GM18951 (cell line): ENCODE measurements around the gene DLX3.
"Not testable (repeated sequence)": the region's sequence is repeated elsewhere in the genome, so short reads cannot be mapped to it uniquely, and the experiment has no call there.

Experiments used
- POLR2A ChIP-seq: IDR thresholded peaks from 4 replicates; pipeline ENCODE4 v1.6.1; 2011; ENCODE audit warnings: mild to moderate bottlenecking; ENCODE audit not compliant: insufficient read length, insufficient read depth; ENCODE audit errors: extremely low read depth
- in situ Hi-C: fragments of 300-500 bp; cut with MboI; formaldehyde crosslinking; loops from one replicate; pipeline ENCODE4 v1.12.0; 2022; ENCODE audit warnings: low sequenced_read_pairs, mixed read lengths, inconsistent platforms; ENCODE audit not compliant: unreplicated experiment

The DLX3 gene

GRCh38 chr17:49995055-49995738 is at the start of gene DLX3:
Gene DLX3, minus strand, starts transcription at chr17:49995224. Its CDS starts 226 bp downstream, at chr17:49994998.
- in situ Hi-C loops: loop anchor here (10.0 kb wide), 1 partner anchor 430 kb away; no protein-coding TSS in a partner anchor
- TF ChIP-seq POLR2A: no peak

GRCh38 chr17:50044483-50044882 is 49.5 kb upstream of the DLX3 start:
- TF ChIP-seq POLR2A: no peak
- in situ Hi-C loops: no loop called here

GRCh38 chr17:50043290-50044148 is 48.5 kb upstream of the DLX3 start:
- TF ChIP-seq POLR2A: no peak
- in situ Hi-C loops: no loop called here

GRCh38 chr17:50042211-50042610 is 47.2 kb upstream of the DLX3 start:
- in situ Hi-C loops: no loop called here
- no peak for TF ChIP-seq POLR2A

- in situ Hi-C loops: not testable (repeated sequence)
Measured at GRCh38 chr17:50040496-50040895, 45.5 kb upstream of the DLX3 start.

- TF ChIP-seq POLR2A: no peak
- in situ Hi-C loops: no loop called here
Measured at GRCh38 chr17:50039058-50039457, 44.0 kb upstream of the DLX3 start.

GRCh38 chr17:50037321-50038107 is 42.5 kb upstream of the DLX3 start:
- in situ Hi-C loops: no loop called here
- TF ChIP-seq POLR2A: no peak

- in situ Hi-C loops: no loop called here
- no peak for TF ChIP-seq POLR2A
Measured at GRCh38 chr17:50036455-50037261, 41.6 kb upstream of the DLX3 start.

GRCh38 chr17:50035945-50036344 is 40.9 kb upstream of the DLX3 start:
- in situ Hi-C loops: no loop called here
- no peak for TF ChIP-seq POLR2A

GRCh38 chr17:50035421-50035879 is 40.4 kb upstream of the DLX3 start:
- in situ Hi-C loops: no loop called here
- no peak for TF ChIP-seq POLR2A

GRCh38 chr17:50034498-50035364 is 39.7 kb upstream of the DLX3 start:
- TF ChIP-seq POLR2A: no peak
- in situ Hi-C loops: no loop called here

GRCh38 chr17:50033316-50033715 is 38.3 kb upstream of the DLX3 start:
- in situ Hi-C loops: no loop called here
- TF ChIP-seq POLR2A: no peak
